ENCODE measurements around the gene COL9A3. TPM values are rescaled to one million over a fixed set of nuclear protein-coding genes. Genes with fewer than 3 reads are reported as not detected.

The COL9A3 gene
- total RNA-seq, 1 experiment from 2014 or later = 41.2 TPM

GRCh38 chr20:62782893-62783278 lies 34.0 kb upstream of the COL9A3 start:
- Histone ChIP-seq H4K20me1 (ENCODE audit: insufficient read depth, low read depth, low read length) (no peaks in the 10 kb centered on the region), H3K9me2 (replicated peaks; ENCODE audit: insufficient read depth, low read length) (no peaks in the 10 kb centered on the region), H3K4me3 (ENCODE audit: low read length) (no peak overlapping the region), H3K4me1 (ENCODE audit: low read length) (no peaks in the 10 kb centered on the region), H3K9ac (ENCODE audit: low read length) (no peak overlapping the region), H3K9me3 (ENCODE audit: low read length) (no peaks in the 10 kb centered on the region), H3K79me2 (ENCODE audit: low read length) (no peaks in the 10 kb centered on the region), H3K27me3 (ENCODE audit: low read length) (no peaks in the 10 kb centered on the region), H3K27ac (ENCODE audit: low read length) (no peak overlapping the region), H3K36me3 (ENCODE audit: insufficient read depth, low read length) (no peaks in the 10 kb centered on the region), H3K4me2 (ENCODE audit: low read depth, low read length, poor library complexity, severe bottlenecking) (no peak overlapping the region), H2AFZ (ENCODE audit: low read length) (no peak overlapping the region)
- no peak for DNase-seq

- Histone ChIP-seq H3K9ac (ENCODE audit: low read length) (no peak overlapping the region), H3K27ac (ENCODE audit: low read length) (no peak overlapping the region), H3K27me3 (ENCODE audit: low read length) (no peaks in the 10 kb centered on the region), H3K4me3 (ENCODE audit: low read length) (no peak overlapping the region), H3K9me3 (ENCODE audit: low read length) (no peaks in the 10 kb centered on the region), H3K4me2 (ENCODE audit: low read depth, low read length, poor library complexity, severe bottlenecking) (no peak overlapping the region), H3K4me1 (ENCODE audit: low read length) (no peaks in the 10 kb centered on the region), H3K36me3 (ENCODE audit: insufficient read depth, low read length) (no peaks in the 10 kb centered on the region), H3K79me2 (ENCODE audit: low read length) (no peaks in the 10 kb centered on the region), H4K20me1 (ENCODE audit: insufficient read depth, low read depth, low read length) (no peaks in the 10 kb centered on the region), H2AFZ (ENCODE audit: low read length) (no peak overlapping the region), H3K9me2 (replicated peaks; ENCODE audit: insufficient read depth, low read length) (no peaks in the 10 kb centered on the region)
- no peak for DNase-seq
Measured at GRCh38 chr20:62784497-62784896, 32.4 kb upstream of the COL9A3 start.

GRCh38 chr20:62785393-62785792 lies 31.5 kb upstream of the COL9A3 start:
- no peak for DNase-seq
- no peak overlapping the region for H3K9ac ChIP-seq (ENCODE audit: low read length)
- no peaks in the 10 kb centered on the region for H3K27me3 ChIP-seq (ENCODE audit: low read length)
- H3K9me3 ChIP-seq (ENCODE audit: low read length) = no peaks in the 10 kb centered on the region
- H3K79me2 ChIP-seq (ENCODE audit: low read length) = no peaks in the 10 kb centered on the region
- H3K4me2 ChIP-seq (ENCODE audit: low read depth, low read length, poor library complexity, severe bottlenecking) = no peak overlapping the region
- no peaks in the 10 kb centered on the region for H3K36me3 ChIP-seq (ENCODE audit: insufficient read depth, low read length)
- no peak overlapping the region for H3K27ac ChIP-seq (ENCODE audit: low read length)
- H2AFZ ChIP-seq (ENCODE audit: low read length) = no peak overlapping the region
- H3K9me2 ChIP-seq (replicated peaks; ENCODE audit: insufficient read depth, low read length) = no peaks in the 10 kb centered on the region
- H3K4me3 ChIP-seq (ENCODE audit: low read length) = no peak overlapping the region
- no peaks in the 10 kb centered on the region for H3K4me1 ChIP-seq (ENCODE audit: low read length)
- no peaks in the 10 kb centered on the region for H4K20me1 ChIP-seq (ENCODE audit: insufficient read depth, low read depth, low read length)

- Histone ChIP-seq H3K4me1 (ENCODE audit: low read length) (peaks cover under 1% of the 10 kb centered on the region; the same call in 1 of the 2 replicates), H3K79me2 (ENCODE audit: low read length) (no peaks in the 10 kb centered on the region), H3K4me2 (ENCODE audit: low read depth, low read length, poor library complexity, severe bottlenecking) (no peak overlapping the region), H3K27me3 (ENCODE audit: low read length) (no peaks in the 10 kb centered on the region), H3K27ac (ENCODE audit: low read length) (no peak overlapping the region), H2AFZ (ENCODE audit: low read length) (no peak overlapping the region), H4K20me1 (ENCODE audit: insufficient read depth, low read depth, low read length) (no peaks in the 10 kb centered on the region), H3K9me2 (replicated peaks; ENCODE audit: insufficient read depth, low read length) (no peaks in the 10 kb centered on the region), H3K9ac (ENCODE audit: low read length) (no peak overlapping the region), H3K9me3 (ENCODE audit: low read length) (no peaks in the 10 kb centered on the region), H3K36me3 (ENCODE audit: insufficient read depth, low read length) (no peaks in the 10 kb centered on the region), H3K4me3 (ENCODE audit: low read length) (no peak overlapping the region)
- no peak for DNase-seq
Measured at GRCh38 chr20:62786157-62786556, 30.7 kb upstream of the COL9A3 start.

- H3K27me3 ChIP-seq (ENCODE audit: low read length) = no peaks in the 10 kb centered on the region
- no peaks in the 10 kb centered on the region for H3K36me3 ChIP-seq (ENCODE audit: insufficient read depth, low read length)
- H3K4me2 ChIP-seq (ENCODE audit: low read depth, low read length, poor library complexity, severe bottlenecking) = no peak overlapping the region
- H3K9me3 ChIP-seq (ENCODE audit: low read length) = no peaks in the 10 kb centered on the region
- no peak overlapping the region for H3K27ac ChIP-seq (ENCODE audit: low read length)
- no peak overlapping the region for H2AFZ ChIP-seq (ENCODE audit: low read length)
- no peak overlapping the region for H3K4me3 ChIP-seq (ENCODE audit: low read length)
- H3K9me2 ChIP-seq (replicated peaks; ENCODE audit: insufficient read depth, low read length) = no peaks in the 10 kb centered on the region
- H3K9ac ChIP-seq (ENCODE audit: low read length) = no peak overlapping the region
- no peak for DNase-seq
- H3K79me2 ChIP-seq (ENCODE audit: low read length) = no peaks in the 10 kb centered on the region
- peaks cover 3% of the 10 kb centered on the region; the same call in 1 of the 2 replicates for H3K4me1 ChIP-seq (ENCODE audit: low read length)
- no peaks in the 10 kb centered on the region for H4K20me1 ChIP-seq (ENCODE audit: insufficient read depth, low read depth, low read length)
Measured at GRCh38 chr20:62787321-62787720, 29.5 kb upstream of the COL9A3 start.

- Histone ChIP-seq H3K4me1 (ENCODE audit: low read length) (peaks cover 3% of the 10 kb centered on the region; the same call in 1 of the 2 replicates), H3K4me2 (ENCODE audit: low read depth, low read length, poor library complexity, severe bottlenecking) (no peak overlapping the region), H3K9me3 (ENCODE audit: low read length) (no peaks in the 10 kb centered on the region), H4K20me1 (ENCODE audit: insufficient read depth, low read depth, low read length) (no peaks in the 10 kb centered on the region), H3K27ac (ENCODE audit: low read length) (no peak overlapping the region), H3K27me3 (ENCODE audit: low read length) (no peaks in the 10 kb centered on the region), H3K9ac (ENCODE audit: low read length) (no peak overlapping the region), H3K4me3 (ENCODE audit: low read length) (no peak overlapping the region), H2AFZ (ENCODE audit: low read length) (no peak overlapping the region), H3K79me2 (ENCODE audit: low read length) (no peaks in the 10 kb centered on the region), H3K36me3 (ENCODE audit: insufficient read depth, low read length) (no peaks in the 10 kb centered on the region), H3K9me2 (replicated peaks; ENCODE audit: insufficient read depth, low read length) (no peaks in the 10 kb centered on the region)
- DNase-seq = no peak
Measured at GRCh38 chr20:62787866-62788265, 29.0 kb upstream of the COL9A3 start.

- Histone ChIP-seq H3K4me1 (ENCODE audit: low read length) (peaks cover 5% of the 10 kb centered on the region), H3K4me3 (ENCODE audit: low read length) (no peak overlapping the region), H3K27ac (ENCODE audit: low read length) (no peak overlapping the region), H3K9me2 (replicated peaks; ENCODE audit: insufficient read depth, low read length) (no peaks in the 10 kb centered on the region), H3K79me2 (ENCODE audit: low read length) (no peaks in the 10 kb centered on the region), H3K9ac (ENCODE audit: low read length) (no peak overlapping the region), H4K20me1 (ENCODE audit: insufficient read depth, low read depth, low read length) (no peaks in the 10 kb centered on the region), H3K4me2 (ENCODE audit: low read depth, low read length, poor library complexity, severe bottlenecking) (no peak overlapping the region), H3K27me3 (ENCODE audit: low read length) (no peaks in the 10 kb centered on the region), H3K9me3 (ENCODE audit: low read length) (no peaks in the 10 kb centered on the region), H2AFZ (ENCODE audit: low read length) (no peak overlapping the region), H3K36me3 (ENCODE audit: insufficient read depth, low read length) (no peaks in the 10 kb centered on the region)
- no peak for DNase-seq
Measured at GRCh38 chr20:62788607-62789006, 28.2 kb upstream of the COL9A3 start.

GRCh38 chr20:62790075-62790474 lies 26.8 kb upstream of the COL9A3 start:
- H3K4me3 ChIP-seq (ENCODE audit: low read length) = no peak overlapping the region
- no peaks in the 10 kb centered on the region for H4K20me1 ChIP-seq (ENCODE audit: insufficient read depth, low read depth, low read length)
- H3K9ac ChIP-seq (ENCODE audit: low read length) = no peak overlapping the region
- H3K79me2 ChIP-seq (ENCODE audit: low read length) = no peaks in the 10 kb centered on the region
- no peak for DNase-seq
- no peaks in the 10 kb centered on the region for H3K27me3 ChIP-seq (ENCODE audit: low read length)
- H3K4me1 ChIP-seq (ENCODE audit: low read length) = peaks cover 17% of the 10 kb centered on the region
- H3K36me3 ChIP-seq (ENCODE audit: insufficient read depth, low read length) = no peaks in the 10 kb centered on the region
- H3K4me2 ChIP-seq (ENCODE audit: low read depth, low read length, poor library complexity, severe bottlenecking) = no peak overlapping the region
- H3K9me3 ChIP-seq (ENCODE audit: low read length) = no peaks in the 10 kb centered on the region
- H3K9me2 ChIP-seq (replicated peaks; ENCODE audit: insufficient read depth, low read length) = no peaks in the 10 kb centered on the region
- no peak overlapping the region for H2AFZ ChIP-seq (ENCODE audit: low read length)
- H3K27ac ChIP-seq (ENCODE audit: low read length) = no peak overlapping the region
